Mucosa of gallbladder (tissue), 1 donor: ENCODE data around the gene DLD. TPM values are rescaled to one million over a fixed set of nuclear protein-coding genes. Genes with fewer than 3 reads are reported as not detected.

Experiments
- total RNA-seq: library from RNA; stranded (reverse); gene quantifications from one replicate; pipeline ENCODE4 v1.2.1, GENCODE V29; 2021
- donor health status: DM: no; HTN: no; CAD: no.

Gene DLD
- total RNA-seq, 1 donor from 2014 or later, result 69.0 TPM

Other genes with a start within 250 kb of the DLD start
- 0.52 TPM for gene SLC26A4, start 230.4 kb upstream of the DLD start, total RNA-seq
- gene CBLL1, start 147.0 kb upstream of the DLD start, total RNA-seq, result 23.5 TPM
- gene SLC26A3, start 88.0 kb upstream of the DLD start, total RNA-seq, result 856 TPM
- 89.4 TPM for gene LAMB1, start 112.0 kb downstream of the DLD start, total RNA-seq
- 0.83 TPM for gene LAMB4, start 239.2 kb downstream of the DLD start, total RNA-seq